ENCODE measurements around the gene MAG. TPM values are rescaled to one million over a fixed set of nuclear protein-coding genes. Genes with fewer than 3 reads are reported as not detected.

Gene MAG
- total RNA-seq, 1 experiment from 2014 or later: not detected

DNA sequence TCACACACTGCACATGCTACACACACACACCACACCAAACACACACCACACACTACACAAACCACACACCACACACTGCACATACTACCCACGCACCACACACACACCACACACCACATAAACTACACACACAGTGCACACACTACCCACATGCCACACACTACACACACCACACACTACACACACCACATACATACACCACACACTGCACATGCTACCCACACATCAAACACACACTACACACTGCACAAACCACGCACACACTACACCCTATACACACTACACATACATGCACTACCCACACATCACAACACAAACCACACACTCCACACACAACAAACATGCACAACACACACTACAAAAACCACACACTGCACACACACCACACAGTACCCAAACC, 6.0 kb downstream of the MAG start:
- H3K27me3 Mint-ChIP-seq (ENCODE audit: insufficient read depth, unreplicated experiment): peaks cover 18% of the 10 kb centered on the region
- intact Hi-C loops (cut with micrococcal nuclease): no loop called here

DNA sequence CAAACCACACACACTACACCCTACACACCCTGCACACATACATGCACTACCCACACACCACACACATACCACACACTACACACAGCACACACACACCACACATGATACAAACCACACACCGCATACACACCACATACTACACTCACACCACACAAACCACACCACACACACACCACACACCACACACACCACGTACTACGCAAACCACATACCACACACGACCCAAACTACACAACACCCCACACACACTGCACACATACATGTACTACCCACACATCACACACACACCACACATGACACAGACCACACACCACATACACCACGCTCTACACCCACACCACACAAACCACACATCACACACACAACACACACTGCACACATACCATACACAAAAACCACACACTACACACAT, 6.6 kb downstream of the MAG start:
- intact Hi-C loops (cut with micrococcal nuclease): no loop called here
- H3K27ac Mint-ChIP-seq (ENCODE audit: low read depth, unreplicated experiment): no peak overlapping the region
- H3K36me3 Mint-ChIP-seq (ENCODE audit: insufficient read depth, unreplicated experiment): no peaks in the 10 kb centered on the region
- no peak overlapping the region for H3K4me3 Mint-ChIP-seq (ENCODE audit: unreplicated experiment)
- CTCF ChIA-PET: no interaction called here
- POLR2A ChIA-PET: no interaction called here
- no peaks in the 10 kb centered on the region for H3K9me3 Mint-ChIP-seq (ENCODE audit: unreplicated experiment)
- H3K27me3 Mint-ChIP-seq (ENCODE audit: insufficient read depth, unreplicated experiment): peaks cover 16% of the 10 kb centered on the region
- H3K4me1 Mint-ChIP-seq (ENCODE audit: insufficient read depth, unreplicated experiment): no peaks in the 10 kb centered on the region
- DNase-seq (ENCODE audit: unreplicated experiment): no peak
- TF ChIP-seq, protein P1, sequence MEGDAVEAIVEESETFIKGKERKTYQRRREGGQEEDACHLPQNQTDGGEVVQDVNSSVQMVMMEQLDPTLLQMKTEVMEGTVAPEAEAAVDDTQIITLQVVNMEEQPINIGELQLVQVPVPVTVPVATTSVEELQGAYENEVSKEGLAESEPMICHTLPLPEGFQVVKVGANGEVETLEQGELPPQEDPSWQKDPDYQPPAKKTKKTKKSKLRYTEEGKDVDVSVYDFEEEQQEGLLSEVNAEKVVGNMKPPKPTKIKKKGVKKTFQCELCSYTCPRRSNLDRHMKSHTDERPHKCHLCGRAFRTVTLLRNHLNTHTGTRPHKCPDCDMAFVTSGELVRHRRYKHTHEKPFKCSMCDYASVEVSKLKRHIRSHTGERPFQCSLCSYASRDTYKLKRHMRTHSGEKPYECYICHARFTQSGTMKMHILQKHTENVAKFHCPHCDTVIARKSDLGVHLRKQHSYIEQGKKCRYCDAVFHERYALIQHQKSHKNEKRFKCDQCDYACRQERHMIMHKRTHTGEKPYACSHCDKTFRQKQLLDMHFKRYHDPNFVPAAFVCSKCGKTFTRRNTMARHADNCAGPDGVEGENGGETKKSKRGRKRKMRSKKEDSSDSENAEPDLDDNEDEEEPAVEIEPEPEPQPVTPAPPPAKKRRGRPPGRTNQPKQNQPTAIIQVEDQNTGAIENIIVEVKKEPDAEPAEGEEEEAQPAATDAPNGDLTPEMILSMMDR (IDR thresholded peaks at IDR 0.05; ENCODE audit: unreplicated experiment): no peak
- no TSS peak for BruUV-seq (replicated peaks)

More for the DNA sequence above, 6.0 kb downstream of the MAG start:
- no TSS peak for BruUV-seq (replicated peaks)
- ChIA-PET POLR2A (no interaction called here), CTCF (no interaction called here)
- Mint-ChIP-seq H3K9me3 (ENCODE audit: unreplicated experiment) (no peaks in the 10 kb centered on the region), H3K4me1 (ENCODE audit: insufficient read depth, unreplicated experiment) (no peaks in the 10 kb centered on the region), H3K27ac (ENCODE audit: low read depth, unreplicated experiment) (no peak overlapping the region), H3K4me3 (ENCODE audit: unreplicated experiment) (no peak overlapping the region), H3K36me3 (ENCODE audit: insufficient read depth, unreplicated experiment) (no peaks in the 10 kb centered on the region)
- TF ChIP-seq, protein P1 (IDR thresholded peaks at IDR 0.05; ENCODE audit: unreplicated experiment): no peak
- no peak for DNase-seq (ENCODE audit: unreplicated experiment)

DNA sequence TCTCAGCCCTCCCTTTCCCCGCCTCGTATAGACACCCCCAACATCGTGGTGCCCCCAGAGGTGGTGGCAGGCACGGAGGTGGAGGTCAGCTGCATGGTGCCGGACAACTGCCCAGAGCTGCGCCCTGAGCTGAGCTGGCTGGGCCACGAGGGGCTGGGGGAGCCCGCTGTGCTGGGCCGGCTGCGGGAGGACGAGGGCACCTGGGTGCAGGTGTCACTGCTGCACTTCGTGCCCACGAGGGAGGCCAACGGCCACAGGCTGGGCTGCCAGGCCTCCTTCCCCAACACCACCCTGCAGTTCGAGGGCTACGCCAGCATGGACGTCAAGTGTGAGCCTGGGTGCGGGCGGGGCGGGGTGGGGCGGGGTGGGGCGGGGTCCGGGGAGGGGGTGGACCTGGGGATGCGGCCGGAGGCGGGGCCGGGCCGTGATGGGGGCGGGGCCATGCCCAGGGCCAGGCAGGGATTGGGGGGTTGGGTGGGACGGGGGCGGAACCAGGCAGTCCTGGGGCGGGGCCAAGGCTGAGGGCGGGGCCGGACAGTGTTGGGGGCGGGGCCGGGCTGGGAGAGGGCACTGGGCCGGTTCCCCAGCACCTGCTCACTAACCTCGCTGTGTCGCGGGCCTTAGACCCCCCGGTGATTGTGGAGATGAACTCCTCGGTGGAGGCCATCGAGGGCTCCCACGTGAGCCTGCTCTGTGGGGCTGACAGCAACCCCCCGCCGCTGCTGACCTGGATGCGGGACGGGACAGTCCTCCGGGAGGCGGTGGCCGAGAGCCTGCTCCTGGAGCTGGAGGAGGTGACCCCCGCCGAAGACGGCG, 7.8 kb downstream of the MAG start:
- CTCF ChIA-PET: no interaction called here
- TF ChIP-seq, protein P1 (IDR thresholded peaks at IDR 0.05; ENCODE audit: unreplicated experiment): no peak

DNA sequence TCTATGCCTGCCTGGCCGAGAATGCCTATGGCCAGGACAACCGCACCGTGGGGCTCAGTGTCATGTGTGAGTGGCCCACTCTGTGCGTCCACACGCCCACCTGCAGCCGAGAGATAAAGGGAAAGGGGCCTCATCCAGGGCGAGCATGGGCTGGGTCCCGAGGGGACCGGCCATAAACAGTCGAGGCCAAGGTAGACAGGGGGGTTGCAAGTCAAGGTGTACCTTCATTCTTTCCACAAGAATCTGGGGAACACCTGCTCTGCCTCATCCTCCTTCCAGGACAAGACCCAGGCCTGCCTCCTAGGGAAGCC, 8.3 kb downstream of the MAG start:
- Mint-ChIP-seq H3K4me1 (ENCODE audit: insufficient read depth, unreplicated experiment) (no peaks in the 10 kb centered on the region), H3K27me3 (ENCODE audit: insufficient read depth, unreplicated experiment) (peaks cover 12% of the 10 kb centered on the region), H3K27ac (ENCODE audit: low read depth, unreplicated experiment) (no peak overlapping the region), H3K9me3 (ENCODE audit: unreplicated experiment) (no peaks in the 10 kb centered on the region), H3K4me3 (ENCODE audit: unreplicated experiment) (no peak overlapping the region), H3K36me3 (ENCODE audit: insufficient read depth, unreplicated experiment) (no peaks in the 10 kb centered on the region)
- no TSS peak for BruUV-seq (replicated peaks)
- CTCF ChIA-PET: no interaction called here
- DNase-seq (ENCODE audit: unreplicated experiment): no peak
- intact Hi-C loops (cut with micrococcal nuclease): no loop called here
- TF ChIP-seq, protein P1 (IDR thresholded peaks at IDR 0.05; ENCODE audit: unreplicated experiment): no peak
- POLR2A ChIA-PET: no interaction called here

More for the DNA sequence above, 7.8 kb downstream of the MAG start:
- H3K36me3 Mint-ChIP-seq (ENCODE audit: insufficient read depth, unreplicated experiment): no peaks in the 10 kb centered on the region
- intact Hi-C loops (cut with micrococcal nuclease): no loop called here
- no peak for DNase-seq (ENCODE audit: unreplicated experiment)
- peaks cover 12% of the 10 kb centered on the region for H3K27me3 Mint-ChIP-seq (ENCODE audit: insufficient read depth, unreplicated experiment)
- no peak overlapping the region for H3K4me3 Mint-ChIP-seq (ENCODE audit: unreplicated experiment)
- no peaks in the 10 kb centered on the region for H3K9me3 Mint-ChIP-seq (ENCODE audit: unreplicated experiment)
- no TSS peak for BruUV-seq (replicated peaks)
- POLR2A ChIA-PET: no interaction called here
- no peaks in the 10 kb centered on the region for H3K4me1 Mint-ChIP-seq (ENCODE audit: insufficient read depth, unreplicated experiment)
- H3K27ac Mint-ChIP-seq (ENCODE audit: low read depth, unreplicated experiment): no peak overlapping the region

All from MCF 10A (cell line).